ENCODE data around the gene GMPS.
"Not testable (repeated sequence)": the region's sequence is repeated elsewhere in the genome, so short reads cannot be mapped to it uniquely, and the experiment has no call there.

The GMPS gene

GRCh38 chr3:155948476-155948875 lies 78.0 kb downstream of the GMPS start:
- POLR2A ChIA-PET, result no interaction called here
- TF ChIP-seq HDGF (IDR thresholded peaks at IDR 0.05; ENCODE audit: borderline replicate concordance), result no peak
- DNase-seq (ENCODE audit: extremely low spot score), result no peak
- CTCF ChIA-PET, result no interaction called here

GRCh38 chr3:155949453-155950217 lies 79.2 kb downstream of the GMPS start:
- POLR2A ChIA-PET, result no interaction called here
- TF ChIP-seq PKNOX1 (IDR thresholded peaks at IDR 0.05) (no peak), FOXM1 (IDR thresholded peaks at IDR 0.05; ENCODE audit: borderline replicate concordance) (no peak), L3MBTL2 (conservative IDR thresholded peaks at IDR 0.05) (no peak), SP1 (IDR thresholded peaks at IDR 0.05) (no peak), CTBP1 (IDR thresholded peaks at IDR 0.05; ENCODE audit: borderline replicate concordance) (no peak)
- CTCF ChIA-PET, result no interaction called here

GRCh38 chr3:155956508-155957411 lies 86.3 kb downstream of the GMPS start:
- POLR2A ChIA-PET, result no interaction called here
- no peak for TF ChIP-seq SP1 (IDR thresholded peaks at IDR 0.05)
- TF ChIP-seq ARNT (IDR thresholded peaks at IDR 0.05), result no peak
- TF ChIP-seq LEF1 (IDR thresholded peaks at IDR 0.05; ENCODE audit: borderline replicate concordance), result no peak
- no peak for TF ChIP-seq FOXM1 (IDR thresholded peaks at IDR 0.05; ENCODE audit: borderline replicate concordance)
- DNase-seq (ENCODE audit: extremely low spot score), result no peak
- CTCF ChIA-PET, result no interaction called here

More at GRCh38 chr3:155949453-155950217, 79.2 kb downstream of the GMPS start:
- DNase-seq (ENCODE audit: extremely low spot score), result no peak

- TF ChIP-seq SP1 (IDR thresholded peaks at IDR 0.05) (no peak), FOXK2 (IDR thresholded peaks at IDR 0.05) (no peak), CTBP1 (IDR thresholded peaks at IDR 0.05; ENCODE audit: borderline replicate concordance) (no peak), HDGF (IDR thresholded peaks at IDR 0.05; ENCODE audit: borderline replicate concordance) (no peak), PKNOX1 (IDR thresholded peaks at IDR 0.05) (no peak), TARDBP (IDR thresholded peaks at IDR 0.05) (no peak)
- no peak for DNase-seq (ENCODE audit: extremely low spot score)
- POLR2A ChIA-PET, result no interaction called here
- CTCF ChIA-PET, result no interaction called here
Measured at GRCh38 chr3:155957412-155957880, 87.0 kb downstream of the GMPS start.

- DNase-seq (ENCODE audit: extremely low spot score), result no peak
- TF ChIP-seq NFRKB (IDR thresholded peaks at IDR 0.05), result no peak
- TF ChIP-seq ELF4 (IDR thresholded peaks at IDR 0.05), result no peak
- no peak for TF ChIP-seq ZNF384 (IDR thresholded peaks at IDR 0.05)
- TF ChIP-seq HDGF (IDR thresholded peaks at IDR 0.05; ENCODE audit: borderline replicate concordance), result no peak
- TF ChIP-seq FOXM1 (IDR thresholded peaks at IDR 0.05; ENCODE audit: borderline replicate concordance), result no peak
- no peak for TF ChIP-seq FOXK2 (IDR thresholded peaks at IDR 0.05)
- no peak for TF ChIP-seq ARNT (IDR thresholded peaks at IDR 0.05)
- no peak for TF ChIP-seq SUZ12 (IDR thresholded peaks at IDR 0.05)
- no peak for TF ChIP-seq L3MBTL2 (conservative IDR thresholded peaks at IDR 0.05)
- ChIA-PET CTCF (no interaction called here), POLR2A (no interaction called here)
Measured at GRCh38 chr3:155958676-155959075, 88.2 kb downstream of the GMPS start.

GRCh38 chr3:155960060-155960459 lies 89.6 kb downstream of the GMPS start:
- no peak for DNase-seq (ENCODE audit: extremely low spot score)
- POLR2A ChIA-PET, result no interaction called here
- TF ChIP-seq FOXK2 (IDR thresholded peaks at IDR 0.05), result no peak
- no peak for TF ChIP-seq LEF1 (IDR thresholded peaks at IDR 0.05; ENCODE audit: borderline replicate concordance)
- no peak for TF ChIP-seq PKNOX1 (IDR thresholded peaks at IDR 0.05)
- no peak for TF ChIP-seq ARNT (IDR thresholded peaks at IDR 0.05)
- TF ChIP-seq SP1 (IDR thresholded peaks at IDR 0.05), result no peak
- TF ChIP-seq HDGF (IDR thresholded peaks at IDR 0.05; ENCODE audit: borderline replicate concordance), result no peak
- no peak for TF ChIP-seq SUZ12 (IDR thresholded peaks at IDR 0.05)
- TF ChIP-seq ELF4 (IDR thresholded peaks at IDR 0.05), result no peak
- TF ChIP-seq ZNF384 (IDR thresholded peaks at IDR 0.05), result no peak
- TF ChIP-seq BHLHE40 (IDR thresholded peaks at IDR 0.05; ENCODE audit: borderline replicate concordance), result no peak
- TF ChIP-seq CTBP1 (IDR thresholded peaks at IDR 0.05; ENCODE audit: borderline replicate concordance), result no peak
- no peak for TF ChIP-seq FOXM1 (IDR thresholded peaks at IDR 0.05; ENCODE audit: borderline replicate concordance)
- CTCF ChIA-PET, result no interaction called here

GRCh38 chr3:155961044-155961443 lies 90.6 kb downstream of the GMPS start:
- POLR2A ChIA-PET; CTCF ChIA-PET; DNase-seq (ENCODE audit: extremely low spot score): not testable (repeated sequence)

Measured in HEK293T (cell line).